Keratinocyte (primary cell): ENCODE data around the gene ASF1A. TPM values are rescaled to one million over a fixed set of nuclear protein-coding genes. Genes with fewer than 3 reads are reported as not detected.

ENCODE experiments used
- DNase-seq: peaks from one replicate; pipeline ENCODE4 v3.0.0-alpha.2; 2011; ENCODE audit warnings: low read depth, missing footprints, low spot score
- FAIRE-seq: peaks from 2 replicates; lab custom pipeline; 2011; peaks lifted over from hg19 to GRCh38; lab: Jason Lieb, UNC
- H2AFZ ChIP-seq: 2 replicates; pipeline ENCODE4 v1.6.0; 2012; ENCODE audit warnings: low read length, control low read depth, inconsistent platforms; ENCODE audit not compliant: control insufficient read depth
- H3K27ac ChIP-seq: 2 replicates; pipeline ENCODE4 v1.5.1; 2011; ENCODE audit warnings: low read length; ENCODE audit not compliant: control insufficient read depth, insufficient read depth
- H3K27me3 ChIP-seq: 3 replicates; pipeline ENCODE4 v1.6.0; 2011; ENCODE audit warnings: low read length; ENCODE audit not compliant: control insufficient read depth, insufficient read depth; ENCODE audit errors: extremely low read depth
- H3K36me3 ChIP-seq, 2 experiments: 2 replicates in 1 of 2; 3 replicates in 1 of 2; pipeline ENCODE4 v1.5.1; 2011; ENCODE audit warnings: low read length in 2 of 2, mild to moderate bottlenecking in 1 of 2; ENCODE audit not compliant: control insufficient read depth in 2 of 2, insufficient read depth in 2 of 2; ENCODE audit errors: extremely low read depth in 1 of 2
- H3K4me1 ChIP-seq: 3 replicates; pipeline ENCODE4 v1.5.1; 2011; ENCODE audit warnings: low read length; ENCODE audit not compliant: control insufficient read depth, insufficient read depth; ENCODE audit errors: extremely low read depth
- H3K4me2 ChIP-seq: 3 replicates; pipeline ENCODE4 v1.6.0; 2011; ENCODE audit warnings: low read depth, low read length; ENCODE audit not compliant: control insufficient read depth, insufficient read depth; ENCODE audit errors: extremely low read depth
- H3K4me3 ChIP-seq, 3 experiments: fragments of 200-600 bp in 1 of 3; sonication (generic) in 1 of 3; 2 replicates in 2 of 3; 3 replicates in 1 of 3; pipeline ENCODE4 v1.5.1; 2011 to 2016; ENCODE audit warnings: low read length in 3 of 3, mild to moderate bottlenecking in 3 of 3, control low read depth in 2 of 3, inconsistent platforms in 1 of 3, low read depth in 1 of 3, mixed read lengths in 1 of 3, mixed run types in 1 of 3, moderate library complexity in 1 of 3; ENCODE audit not compliant: control insufficient read depth in 2 of 3, insufficient read depth in 2 of 3; ENCODE audit errors: extremely low read depth in 1 of 3
- H3K79me2 ChIP-seq: 2 replicates; pipeline ENCODE4 v1.6.0; 2012; ENCODE audit warnings: low read length; ENCODE audit not compliant: control insufficient read depth, insufficient read depth
- H3K9ac ChIP-seq: 3 replicates; pipeline ENCODE4 v1.6.0; 2011; ENCODE audit warnings: low read length; ENCODE audit not compliant: control insufficient read depth, insufficient read depth; ENCODE audit errors: extremely low read depth
- H3K9me1 ChIP-seq: 3 replicates; pipeline ENCODE4 v1.6.0; 2011; ENCODE audit warnings: low read length; ENCODE audit not compliant: control insufficient read depth, insufficient read depth; ENCODE audit errors: extremely low read depth
- H3K9me3 ChIP-seq: 2 replicates; pipeline ENCODE4 v1.5.1; 2012; ENCODE audit warnings: low read depth, low read length; ENCODE audit not compliant: control insufficient read depth
- H4K20me1 ChIP-seq: 3 replicates; pipeline ENCODE4 v1.6.0; 2011; ENCODE audit warnings: low read length; ENCODE audit not compliant: control insufficient read depth, insufficient read depth; ENCODE audit errors: extremely low read depth
- CTCF ChIP-seq, 3 experiments: IDR thresholded peaks in 1 of 3; conservative IDR thresholded peaks in 1 of 3; optimal IDR thresholded peaks in 1 of 3; 2 replicates in 2 of 3; 3 replicates in 1 of 3; pipeline versions ENCODE3 to v1.5.1; 2011; ENCODE audit warnings: low read length in 3 of 3, mild to moderate bottlenecking in 3 of 3, moderate library complexity in 2 of 3, control low read depth in 1 of 3, inconsistent platforms in 1 of 3; ENCODE audit not compliant: insufficient read depth in 2 of 3; ENCODE audit errors: extremely low read depth in 1 of 3
- EZH2 ChIP-seq: IDR thresholded peaks from one replicate; pipeline ENCODE4 v1.6.1; 2012; ENCODE audit warnings: inconsistent platforms, mild to moderate bottlenecking, low read length, moderate library complexity
- dilution Hi-C: fragments of 300-500 bp; cut with MboI; formaldehyde crosslinking; loops from one replicate; pipeline ENCODE4 v1.7.0; 2020; ENCODE audit warnings: low sequenced_read_pairs; ENCODE audit not compliant: extremely low pct_ligation_motif_present
- polyA plus RNA-seq, 5 experiments: library from polyadenylated mRNA; depleted of rRNA in 3 of 5; stranded (reverse) in 3 of 5; stranded (forward) in 1 of 5; unstranded in 1 of 5; fragments of >200 nt; gene quantifications; 1 replicate in 1 of 5; 2 replicates in 3 of 5; 3 replicates in 1 of 5; pipeline versions ENCODE4 v1.2.1 to v1.2.3, GENCODE V29; 2011 to 2012; ENCODE audit warnings: missing spikeins in 2 of 5, low read depth in 1 of 5, low replicate concordance in 1 of 5

ASF1A gene
- polyA plus RNA-seq, 1 donor (not counting 4 experiments of a cell fraction or from before 2014, with no cell fraction given), result 19.9 TPM

- dilution Hi-C loops, result no loop called here
- H3K36me3 ChIP-seq, result no peaks in the 10 kb centered on the region
- peaks cover 6% of the 10 kb centered on the region for H3K4me1 ChIP-seq
- TF ChIP-seq EZH2 (no peak), CTCF (optimal IDR thresholded peaks at IDR 0.05 in 1 of 3, IDR thresholded peaks at IDR 0.05 in 1 of 3, conservative IDR thresholded peaks at IDR 0.05 in 1 of 3; ENCODE audit: extremely low read depth in 1 of 3, insufficient read depth in 2 of 3, low read length in 3 of 3) (no peak)
- H3K79me2 ChIP-seq, result no peaks in the 10 kb centered on the region
- no peaks in the 10 kb centered on the region for H3K27me3 ChIP-seq
- H3K4me3 ChIP-seq, result no peak overlapping the region
- H2AFZ ChIP-seq, result no peak overlapping the region
- FAIRE-seq (peak; percentile 5), DNase-seq (no peak)
- H3K27ac ChIP-seq, result no peak overlapping the region
- no peaks in the 10 kb centered on the region for H3K9me1 ChIP-seq
- H3K9me3 ChIP-seq, result no peaks in the 10 kb centered on the region
- H3K4me2 ChIP-seq, result peak overlapping the region; percentile 26
- no peaks in the 10 kb centered on the region for H4K20me1 ChIP-seq
- no peak overlapping the region for H3K9ac ChIP-seq
Observed at GRCh38 chr6:118869894-118870589, 23.9 kb upstream of the ASF1A start.

DNA sequence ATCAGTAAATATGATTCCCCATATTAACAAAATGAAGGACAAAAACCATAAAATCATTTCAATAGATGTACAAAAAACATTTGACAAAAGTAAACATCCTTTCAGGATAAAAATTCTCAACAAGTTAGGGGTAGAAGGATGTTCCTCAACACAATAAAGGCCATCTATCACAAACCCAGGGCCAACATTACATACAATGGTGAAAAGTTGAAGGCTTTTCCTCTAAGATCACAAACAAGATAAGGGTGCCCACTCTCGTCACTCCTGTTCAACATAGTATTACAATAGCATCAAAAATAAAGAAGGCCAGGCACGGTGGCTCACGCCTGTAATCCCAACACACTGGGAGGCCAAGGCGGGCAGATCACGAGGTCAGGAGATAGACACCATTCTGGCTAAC, 22.6 kb upstream of the ASF1A start:
- H3K4me1 ChIP-seq, result peaks cover 6% of the 10 kb centered on the region
- dilution Hi-C loops, result no loop called here
- no peaks in the 10 kb centered on the region for H3K79me2 ChIP-seq
- TF ChIP-seq CTCF (optimal IDR thresholded peaks at IDR 0.05 in 1 of 3, IDR thresholded peaks at IDR 0.05 in 1 of 3, conservative IDR thresholded peaks at IDR 0.05 in 1 of 3; ENCODE audit: extremely low read depth in 1 of 3, insufficient read depth in 2 of 3, low read length in 3 of 3), result no peak
- TF ChIP-seq EZH2, result no peak
- no peaks in the 10 kb centered on the region for H3K9me3 ChIP-seq
- H3K9me1 ChIP-seq, result no peaks in the 10 kb centered on the region
- no peak overlapping the region for H3K4me3 ChIP-seq
- DNase-seq (no peak), FAIRE-seq (no peak)
- no peak overlapping the region for H3K9ac ChIP-seq
- H4K20me1 ChIP-seq, result no peaks in the 10 kb centered on the region
- no peak overlapping the region for H3K4me2 ChIP-seq
- no peak overlapping the region for H3K27ac ChIP-seq
- no peaks in the 10 kb centered on the region for H3K27me3 ChIP-seq
- no peak overlapping the region for H2AFZ ChIP-seq
- no peaks in the 10 kb centered on the region for H3K36me3 ChIP-seq
